ENCODE data around the gene CHCHD2.
"Not testable (repeated sequence)": the region's sequence is repeated elsewhere in the genome, so short reads cannot be mapped to it uniquely, and the experiment has no call there.

Gene CHCHD2

GRCh38 chr7:56097700-56098099 is 8.6 kb downstream of the CHCHD2 start:
- peaks cover 4% of the 10 kb centered on the region for H3K4me1 Mint-ChIP-seq (ENCODE audit: low read depth)
- no peak for DNase-seq
- H3K36me3 Mint-ChIP-seq (ENCODE audit: low read depth): peaks cover 56% of the 10 kb centered on the region
- H3K27me3 Mint-ChIP-seq: no peaks in the 10 kb centered on the region
- no peak overlapping the region for H3K4me3 Mint-ChIP-seq
- no peak overlapping the region for H3K27ac Mint-ChIP-seq
- H3K9me3 Mint-ChIP-seq: no peaks in the 10 kb centered on the region

GRCh38 chr7:56092789-56093531 is 13.3 kb downstream of the CHCHD2 start, which contains the start of gene PHKG1:
TSS of gene PHKG1 (minus strand) at chr7:56092952. CDS start at chr7:56088941, 4,011 bp downstream.
- DNase-seq: no peak
- no peak within 1 kb of the TSS for H3K4me3 Mint-ChIP-seq
- no peaks in the 10 kb centered on the region for H3K4me1 Mint-ChIP-seq (ENCODE audit: low read depth)
- H3K9me3 Mint-ChIP-seq: no peaks in the 10 kb centered on the region
- peaks cover 34% of the 10 kb centered on the region for H3K36me3 Mint-ChIP-seq (ENCODE audit: low read depth)
- no peak within 1 kb of the TSS for H3K27ac Mint-ChIP-seq
- H3K27me3 Mint-ChIP-seq: no peaks in the 10 kb centered on the region

- H3K27me3 Mint-ChIP-seq; DNase-seq; H3K4me3 Mint-ChIP-seq; H3K9me3 Mint-ChIP-seq; H3K27ac Mint-ChIP-seq; H3K4me1 Mint-ChIP-seq (ENCODE audit: low read depth): not testable (repeated sequence)
- H3K36me3 Mint-ChIP-seq (ENCODE audit: low read depth): peaks cover 34% of the 10 kb centered on the region
Observed at GRCh38 chr7:56092388-56092787, 13.9 kb downstream of the CHCHD2 start.

GRCh38 chr7:56091591-56091990 is 14.7 kb downstream of the CHCHD2 start:
- Mint-ChIP-seq H3K4me3 (no peak overlapping the region), H3K27ac (no peak overlapping the region)
- no peak for DNase-seq

GRCh38 chr7:56087445-56087844 is 18.8 kb downstream of the CHCHD2 start:
- H3K4me3 Mint-ChIP-seq: no peak overlapping the region
- no peaks in the 10 kb centered on the region for H3K9me3 Mint-ChIP-seq
- no peak overlapping the region for H3K27ac Mint-ChIP-seq
- peaks cover 67% of the 10 kb centered on the region for H3K36me3 Mint-ChIP-seq (ENCODE audit: low read depth)
- H3K27me3 Mint-ChIP-seq: no peaks in the 10 kb centered on the region
- H3K4me1 Mint-ChIP-seq (ENCODE audit: low read depth): no peaks in the 10 kb centered on the region
- DNase-seq: no peak

More at GRCh38 chr7:56091591-56091990, 14.7 kb downstream of the CHCHD2 start:
- H3K9me3 Mint-ChIP-seq: no peaks in the 10 kb centered on the region
- H3K36me3 Mint-ChIP-seq (ENCODE audit: low read depth): peaks cover 36% of the 10 kb centered on the region
- no peaks in the 10 kb centered on the region for H3K27me3 Mint-ChIP-seq
- H3K4me1 Mint-ChIP-seq (ENCODE audit: low read depth): no peaks in the 10 kb centered on the region

GRCh38 chr7:56086761-56087160 is 19.5 kb downstream of the CHCHD2 start:
- Mint-ChIP-seq H3K4me3 (no peak overlapping the region), H3K36me3 (ENCODE audit: low read depth) (peaks cover 71% of the 10 kb centered on the region), H3K4me1 (ENCODE audit: low read depth) (no peaks in the 10 kb centered on the region), H3K27ac (no peak overlapping the region), H3K9me3 (no peaks in the 10 kb centered on the region), H3K27me3 (no peaks in the 10 kb centered on the region)
- DNase-seq: no peak

GRCh38 chr7:56083150-56083785 is 23.0 kb downstream of the CHCHD2 start:
- Mint-ChIP-seq H3K4me1 (ENCODE audit: low read depth) (no peaks in the 10 kb centered on the region), H3K27ac (peak overlapping the region; percentile 64), H3K9me3 (no peaks in the 10 kb centered on the region), H3K27me3 (no peaks in the 10 kb centered on the region), H3K4me3 (no peak overlapping the region), H3K36me3 (ENCODE audit: low read depth) (peaks cover 90% of the 10 kb centered on the region)
- no peak for DNase-seq

GRCh38 chr7:56081626-56082340 is 24.5 kb downstream of the CHCHD2 start:
- Mint-ChIP-seq H3K27ac (peak overlapping the region; percentile 34), H3K36me3 (ENCODE audit: low read depth) (peaks cover 86% of the 10 kb centered on the region), H3K4me3 (no peak overlapping the region), H3K4me1 (ENCODE audit: low read depth) (no peaks in the 10 kb centered on the region), H3K9me3 (no peaks in the 10 kb centered on the region), H3K27me3 (no peaks in the 10 kb centered on the region)
- no peak for DNase-seq

- not testable (repeated sequence) for H3K4me1 Mint-ChIP-seq (ENCODE audit: low read depth); H3K9me3 Mint-ChIP-seq; H3K4me3 Mint-ChIP-seq; H3K27me3 Mint-ChIP-seq; DNase-seq
- peak overlapping the region; percentile 44 for H3K27ac Mint-ChIP-seq
- peaks cover 85% of the 10 kb centered on the region for H3K36me3 Mint-ChIP-seq (ENCODE audit: low read depth)
Observed at GRCh38 chr7:56080726-56081435, 25.4 kb downstream of the CHCHD2 start.

- no peaks in the 10 kb centered on the region for H3K9me3 Mint-ChIP-seq
- no peaks in the 10 kb centered on the region for H3K27me3 Mint-ChIP-seq
- no peak for DNase-seq
- no peak overlapping the region for H3K4me3 Mint-ChIP-seq
- no peaks in the 10 kb centered on the region for H3K4me1 Mint-ChIP-seq (ENCODE audit: low read depth)
- H3K36me3 Mint-ChIP-seq (ENCODE audit: low read depth): peaks cover 83% of the 10 kb centered on the region
- peak overlapping the region; percentile 26 for H3K27ac Mint-ChIP-seq
Observed at GRCh38 chr7:56079450-56080185, 26.7 kb downstream of the CHCHD2 start.

GRCh38 chr7:56078196-56078595 is 28.1 kb downstream of the CHCHD2 start:
- DNase-seq: peak; percentile 21
- peaks cover 85% of the 10 kb centered on the region for H3K36me3 Mint-ChIP-seq (ENCODE audit: low read depth)
- H3K27ac Mint-ChIP-seq: no peak overlapping the region
- H3K27me3 Mint-ChIP-seq: no peaks in the 10 kb centered on the region
- H3K4me3 Mint-ChIP-seq: no peak overlapping the region
- peaks cover 4% of the 10 kb centered on the region for H3K4me1 Mint-ChIP-seq (ENCODE audit: low read depth)
- no peaks in the 10 kb centered on the region for H3K9me3 Mint-ChIP-seq

GRCh38 chr7:56077681-56078080 is 28.6 kb downstream of the CHCHD2 start:
- H3K4me3 Mint-ChIP-seq: no peak overlapping the region
- H3K36me3 Mint-ChIP-seq (ENCODE audit: low read depth): peaks cover 87% of the 10 kb centered on the region
- H3K4me1 Mint-ChIP-seq (ENCODE audit: low read depth): peaks cover 4% of the 10 kb centered on the region
- DNase-seq: peak; percentile 12
- peak overlapping the region; percentile 67 for H3K27ac Mint-ChIP-seq
- H3K27me3 Mint-ChIP-seq: no peaks in the 10 kb centered on the region
- no peaks in the 10 kb centered on the region for H3K9me3 Mint-ChIP-seq

GRCh38 chr7:56074371-56074791 is 31.9 kb downstream of the CHCHD2 start:
- Mint-ChIP-seq H3K4me1 (ENCODE audit: low read depth) (peaks cover 4% of the 10 kb centered on the region), H3K27ac (peak overlapping the region; percentile 73), H3K9me3 (no peaks in the 10 kb centered on the region), H3K4me3 (no peak overlapping the region), H3K36me3 (ENCODE audit: low read depth) (peaks cover 75% of the 10 kb centered on the region), H3K27me3 (no peaks in the 10 kb centered on the region)
- DNase-seq: peak; percentile 79

- not testable (repeated sequence) for H3K4me3 Mint-ChIP-seq, H3K9me3 Mint-ChIP-seq, H3K27me3 Mint-ChIP-seq, H3K27ac Mint-ChIP-seq
- Mint-ChIP-seq H3K36me3 (ENCODE audit: low read depth) (peaks cover 78% of the 10 kb centered on the region), H3K4me1 (ENCODE audit: low read depth) (peaks cover 33% of the 10 kb centered on the region)
- peak; percentile 19 for DNase-seq
Observed at GRCh38 chr7:56066376-56066775, 39.9 kb downstream of the CHCHD2 start.

All from activated T-cell treated with anti-CD3 and anti-CD28 coated beads, Interleukin-2, amount 50 U/mL, for 24 hours (primary cell).